NCI-H2171 (cell line): ENCODE measurements around the gene WAS.

Source experiments
- DNase-seq: peaks from one replicate; lab custom pipeline; 2025; lab: John Stamatoyannopoulos, UW

The WAS gene

DNA sequence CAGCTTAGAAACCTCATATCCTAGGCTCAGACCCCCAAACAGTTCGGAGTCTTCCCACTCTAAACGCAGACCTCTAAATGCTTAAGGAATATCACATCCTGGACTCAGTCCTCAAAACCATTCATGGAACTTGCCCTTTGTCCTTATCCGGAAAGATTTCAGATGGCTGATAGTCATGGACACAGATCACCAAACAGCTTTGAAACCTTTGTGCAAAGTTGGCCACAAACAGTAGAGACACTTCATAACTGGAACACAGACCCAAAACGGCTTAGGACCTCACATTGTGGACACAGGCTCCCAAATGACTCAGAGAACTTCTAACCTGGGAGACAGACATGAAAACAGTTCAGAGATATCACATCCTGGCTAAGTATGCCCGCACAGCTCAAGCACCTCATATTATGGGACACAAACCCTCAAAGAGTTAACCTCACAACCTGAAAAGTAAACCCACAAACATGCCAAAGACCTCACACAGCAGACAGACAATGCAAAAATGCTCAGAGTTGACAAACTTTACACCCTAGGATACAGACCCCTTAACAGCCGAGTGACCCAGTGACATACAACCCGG, 28.4 kb downstream of the WAS start:
- no peak for DNase-seq

DNA sequence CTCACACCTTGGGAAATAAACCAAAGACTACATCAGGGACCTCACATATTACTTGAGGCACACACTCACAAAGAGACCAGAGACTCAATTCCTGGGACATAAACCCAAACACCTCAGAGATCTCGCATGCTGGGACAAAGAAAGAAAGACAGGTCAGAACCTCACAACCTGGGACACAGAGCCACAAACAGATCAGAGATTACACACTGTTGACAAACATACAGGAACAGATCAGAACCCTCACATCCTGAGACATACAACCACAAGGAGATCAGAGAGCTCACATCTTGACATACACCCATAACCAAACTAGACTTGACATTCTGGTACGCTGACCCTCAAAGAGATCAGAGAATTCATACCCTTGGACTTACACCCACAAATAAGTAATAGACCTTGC, 30.2 kb downstream of the WAS start:
- no peak for DNase-seq

GRCh38 chrX:48714573-48714972, 31.0 kb downstream of the WAS start:
- no peak for DNase-seq

GRCh38 chrX:48715072-48715471, 31.5 kb downstream of the WAS start:
- peak; percentile 68 for DNase-seq

DNA sequence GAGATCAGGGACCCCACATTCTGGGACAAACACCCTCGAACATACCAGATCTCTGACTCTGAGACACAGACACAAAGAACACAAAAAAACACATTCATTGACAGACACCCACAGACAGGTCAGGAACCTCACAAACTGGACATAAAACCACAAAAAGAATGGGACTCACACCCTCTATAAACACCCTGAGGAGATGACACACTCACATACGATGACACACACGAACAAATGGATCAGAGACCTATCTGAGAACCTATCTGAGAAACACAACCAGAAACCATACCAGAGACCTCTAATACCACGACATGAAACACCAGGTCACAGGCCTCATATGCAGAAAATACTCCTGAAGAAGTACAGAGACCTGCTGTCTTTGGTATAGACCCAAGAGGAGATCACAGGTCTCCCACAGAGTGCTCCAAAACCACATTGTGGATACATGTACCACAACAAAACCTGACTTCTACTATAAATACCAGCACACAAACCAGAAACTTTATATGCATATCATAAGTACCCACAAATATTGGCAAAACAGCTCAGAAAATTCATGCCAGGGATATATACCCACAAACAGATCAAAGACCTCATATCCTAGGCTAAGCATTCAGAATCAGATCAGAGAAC, 32.4 kb downstream of the WAS start:
- DNase-seq = no peak

DNA sequence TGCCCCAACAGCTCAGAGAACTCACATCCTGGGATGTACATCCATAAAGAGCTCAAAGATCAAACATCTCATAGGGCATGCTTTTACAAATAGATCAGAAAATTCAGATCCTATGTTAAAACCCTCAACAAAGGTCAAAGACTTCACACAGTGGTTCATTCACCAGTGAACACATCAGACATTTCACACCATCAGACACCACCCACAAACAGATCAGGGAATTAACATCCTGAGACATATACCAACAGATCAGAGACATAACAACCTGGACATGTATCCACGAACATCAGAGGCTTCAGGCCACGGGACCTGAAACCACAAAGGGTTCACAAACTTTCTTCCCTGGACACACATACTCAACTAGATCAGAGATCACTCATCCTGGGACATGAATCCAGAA, 36.4 kb downstream of the WAS start:
- no peak for DNase-seq

- DNase-seq = no peak
Observed at GRCh38 chrX:48720577-48721250, 37.1 kb downstream of the WAS start.

DNA sequence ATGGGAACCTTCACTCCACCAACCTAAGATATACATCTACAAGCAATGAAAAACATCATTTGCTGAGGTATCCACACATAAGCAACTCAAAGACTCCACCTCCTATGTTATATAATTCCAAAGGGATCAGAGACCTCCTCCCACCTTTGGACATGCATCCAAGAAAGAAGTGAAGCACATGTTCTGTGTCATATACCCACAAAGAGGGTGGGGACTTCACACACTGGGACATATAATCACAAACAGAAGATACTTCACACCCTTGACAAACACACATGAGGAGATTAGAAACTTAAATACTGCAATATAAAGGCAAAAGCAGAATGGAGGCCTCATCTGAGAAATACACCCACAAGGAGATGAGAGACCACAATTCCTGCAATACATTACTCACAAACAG, 38.3 kb downstream of the WAS start:
- DNase-seq = no peak

DNA sequence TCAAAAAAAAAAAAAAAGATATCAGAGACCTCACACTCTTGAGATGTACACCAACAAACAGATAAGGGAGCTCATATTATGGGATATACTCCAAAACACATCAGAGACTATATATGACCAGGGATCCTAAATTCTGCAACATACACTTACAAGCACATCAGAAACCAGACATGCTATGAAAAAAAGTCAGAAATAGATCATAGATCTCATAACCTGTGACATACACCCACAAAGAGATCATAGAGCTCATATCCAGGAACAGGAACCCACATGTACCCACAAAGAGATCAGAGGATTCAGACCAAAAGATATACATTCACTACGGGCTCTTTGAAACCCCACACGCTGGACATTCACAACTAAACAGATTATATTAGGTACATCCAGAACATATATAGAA, 43.0 kb downstream of the WAS start:
- DNase-seq = no peak

GRCh38 chrX:48728653-48729052, 45.1 kb downstream of the WAS start:
- no peak for DNase-seq

DNA sequence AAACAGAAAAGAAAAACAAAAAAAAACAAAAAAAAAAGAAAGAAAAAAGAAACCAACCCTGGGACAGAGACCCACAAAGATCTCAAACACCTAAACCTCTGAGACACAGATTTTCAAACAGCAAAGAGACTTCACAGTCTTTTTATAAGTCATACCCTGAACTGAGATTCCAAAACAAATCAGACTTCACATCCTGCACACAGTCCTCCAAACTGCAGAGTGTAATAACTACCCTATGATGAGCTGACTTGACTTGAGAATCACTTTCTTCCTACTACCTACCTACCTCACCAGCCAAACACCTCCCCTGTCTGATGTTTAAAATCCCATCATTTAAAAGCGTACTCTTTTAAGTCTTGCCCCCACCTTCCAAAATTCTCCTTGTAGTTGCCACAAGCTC, 52.7 kb downstream of the WAS start:
- no peak for DNase-seq

DNA sequence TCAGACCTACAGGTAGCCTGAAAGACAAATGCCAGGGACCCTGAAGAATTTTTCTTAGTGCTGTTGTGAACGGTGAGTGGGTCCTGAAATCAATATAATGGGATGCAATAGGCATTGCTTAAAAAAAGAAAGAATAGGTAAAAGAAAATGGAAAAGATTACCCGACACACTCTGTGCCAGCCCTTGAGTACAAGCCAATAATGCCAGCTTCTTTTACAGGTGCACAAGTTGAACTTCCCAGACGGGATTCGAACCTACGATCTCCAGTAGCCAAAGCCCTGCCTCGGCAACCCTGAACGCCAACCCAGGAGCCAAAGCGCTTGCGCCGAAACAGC, 53.2 kb downstream of the WAS start:
- DNase-seq = no peak

DNA sequence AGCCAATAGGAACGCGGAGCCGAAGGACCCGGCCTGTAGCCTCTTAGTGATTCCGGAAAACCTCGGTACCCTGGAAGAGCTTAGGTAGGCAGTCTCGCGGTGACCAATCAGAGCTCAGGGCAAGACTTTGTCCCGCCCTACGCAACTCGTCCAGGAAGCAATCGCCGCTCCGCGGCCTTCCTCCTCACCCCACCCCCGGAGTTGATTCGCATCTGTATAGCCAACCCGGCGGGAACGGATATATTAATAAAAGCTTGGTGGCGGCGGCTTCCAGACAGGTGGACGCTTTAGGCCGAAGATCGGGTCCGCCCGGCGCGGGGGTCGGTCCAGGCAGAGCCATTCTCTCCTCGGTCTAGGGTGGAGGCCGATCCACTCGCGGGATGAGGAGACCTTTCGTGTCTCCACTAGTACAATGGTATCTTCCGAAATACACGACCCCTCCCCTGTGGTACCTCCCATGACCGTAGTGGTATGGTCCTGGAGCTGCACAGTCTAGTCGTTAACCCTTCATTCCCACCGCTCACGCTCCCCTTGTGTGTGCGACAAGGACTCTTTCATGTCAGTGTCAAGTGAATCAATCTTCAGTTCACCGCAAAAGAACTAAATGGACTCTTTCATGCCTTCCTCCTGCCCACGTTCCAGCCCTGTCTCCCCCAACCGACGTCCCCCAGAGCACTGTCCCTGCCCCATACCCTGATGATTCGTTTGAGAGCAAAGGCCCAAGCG, 53.8 kb downstream of the WAS start:
- peak; percentile 89 for DNase-seq

- DNase-seq = no peak
Observed at GRCh38 chrX:48737940-48738339, 54.3 kb downstream of the WAS start.
